VCaP (cell line): ENCODE data around the gene CNOT1.

Experiments
- H3K27ac ChIP-seq: fragments of 450-650 bp; 2 replicates; pipeline ENCODE4 v1.5.1; 2017
- TF ChIP-seq, protein P1 (sequence below): fragments of 450-650 bp; conservative IDR thresholded peaks from 2 replicates; pipeline ENCODE4 v1.5.1; 2017; ENCODE audit warnings: mild to moderate bottlenecking, moderate library complexity

The CNOT1 gene

DNA sequence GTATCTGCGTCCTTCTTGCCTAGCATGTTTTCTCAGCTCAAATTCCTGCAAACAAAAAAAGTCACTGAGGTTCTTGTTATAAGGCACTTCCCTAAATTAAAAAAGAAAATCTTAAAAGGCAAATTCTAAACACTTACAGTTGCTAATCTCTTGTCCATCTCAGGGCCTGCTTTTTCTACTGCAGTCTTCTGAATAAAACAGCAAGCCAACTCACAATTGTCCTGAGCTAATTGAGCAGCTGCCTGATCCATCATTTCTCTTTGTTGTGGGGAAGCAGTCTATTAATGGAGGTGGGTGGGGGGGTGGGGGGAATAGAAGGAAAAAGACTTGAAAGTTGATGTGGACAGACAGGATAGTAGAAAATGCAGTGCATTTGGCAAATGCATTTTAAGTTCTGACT is 87.3 kb downstream of the CNOT1 start:
- TF ChIP-seq, protein P1, sequence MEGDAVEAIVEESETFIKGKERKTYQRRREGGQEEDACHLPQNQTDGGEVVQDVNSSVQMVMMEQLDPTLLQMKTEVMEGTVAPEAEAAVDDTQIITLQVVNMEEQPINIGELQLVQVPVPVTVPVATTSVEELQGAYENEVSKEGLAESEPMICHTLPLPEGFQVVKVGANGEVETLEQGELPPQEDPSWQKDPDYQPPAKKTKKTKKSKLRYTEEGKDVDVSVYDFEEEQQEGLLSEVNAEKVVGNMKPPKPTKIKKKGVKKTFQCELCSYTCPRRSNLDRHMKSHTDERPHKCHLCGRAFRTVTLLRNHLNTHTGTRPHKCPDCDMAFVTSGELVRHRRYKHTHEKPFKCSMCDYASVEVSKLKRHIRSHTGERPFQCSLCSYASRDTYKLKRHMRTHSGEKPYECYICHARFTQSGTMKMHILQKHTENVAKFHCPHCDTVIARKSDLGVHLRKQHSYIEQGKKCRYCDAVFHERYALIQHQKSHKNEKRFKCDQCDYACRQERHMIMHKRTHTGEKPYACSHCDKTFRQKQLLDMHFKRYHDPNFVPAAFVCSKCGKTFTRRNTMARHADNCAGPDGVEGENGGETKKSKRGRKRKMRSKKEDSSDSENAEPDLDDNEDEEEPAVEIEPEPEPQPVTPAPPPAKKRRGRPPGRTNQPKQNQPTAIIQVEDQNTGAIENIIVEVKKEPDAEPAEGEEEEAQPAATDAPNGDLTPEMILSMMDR: no peak
- H3K27ac ChIP-seq: no peak overlapping the region

- TF ChIP-seq, protein P1: no peak
- no peak overlapping the region for H3K27ac ChIP-seq
These were observed 87.9 kb downstream of the CNOT1 start for GRCh38 chr16:58541711-58542110.

GRCh38 chr16:58537124-58537906 is 92.3 kb downstream of the CNOT1 start:
- H3K27ac ChIP-seq: no peak overlapping the region
- TF ChIP-seq, protein P1: no peak

- TF ChIP-seq, protein P1: no peak
- no peak overlapping the region for H3K27ac ChIP-seq
These were observed 93.3 kb downstream of the CNOT1 start for GRCh38 chr16:58536278-58536677.

GRCh38 chr16:58535100-58535499 is 94.5 kb downstream of the CNOT1 start:
- H3K27ac ChIP-seq: no peak overlapping the region
- TF ChIP-seq, protein P1: no peak

DNA sequence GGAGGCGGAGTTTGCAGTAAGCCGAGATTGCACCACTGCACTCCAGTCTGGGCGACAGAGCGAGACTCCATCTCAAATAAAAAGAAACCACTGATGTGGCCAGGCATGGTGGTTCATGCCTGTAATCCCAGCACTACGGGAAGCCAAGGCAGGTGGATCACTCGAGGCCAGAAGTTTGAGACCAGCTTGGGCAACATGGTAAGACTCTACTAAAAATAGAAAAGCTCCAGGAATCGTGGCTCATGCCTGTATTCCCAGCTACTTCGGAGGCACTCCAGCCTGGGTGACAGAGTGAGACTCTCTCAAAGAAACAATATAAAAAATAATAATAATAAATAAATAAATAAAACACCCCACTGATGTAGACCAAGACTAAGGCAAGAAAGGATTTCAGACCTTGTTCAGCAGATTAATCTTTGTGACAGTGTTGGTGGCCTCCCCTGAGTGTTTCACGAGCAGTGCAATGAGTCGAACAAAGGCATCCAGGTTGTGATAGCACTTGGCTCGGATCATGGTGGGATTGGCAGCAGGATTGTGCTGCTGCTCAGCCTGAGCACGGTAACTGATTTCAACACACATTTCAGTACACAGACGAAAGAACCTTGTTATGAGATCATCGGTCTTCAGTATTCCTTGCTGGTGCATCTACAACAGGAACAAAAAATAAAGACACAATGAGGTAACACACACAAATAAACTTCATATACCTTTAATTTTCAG is 95.7 kb downstream of the CNOT1 start:
- H3K27ac ChIP-seq: no peak overlapping the region
- TF ChIP-seq, protein P1: no peak

- TF ChIP-seq, protein P1: no peak
- H3K27ac ChIP-seq: no peak overlapping the region
These were observed 97.2 kb downstream of the CNOT1 start for GRCh38 chr16:58532414-58532813.
